Measurements from ENCODE around the gene ACTL6A.
A peak's percentile ranks its signal among the peaks of the same experiment; 100 is the strongest.

ACTL6A gene

DNA sequence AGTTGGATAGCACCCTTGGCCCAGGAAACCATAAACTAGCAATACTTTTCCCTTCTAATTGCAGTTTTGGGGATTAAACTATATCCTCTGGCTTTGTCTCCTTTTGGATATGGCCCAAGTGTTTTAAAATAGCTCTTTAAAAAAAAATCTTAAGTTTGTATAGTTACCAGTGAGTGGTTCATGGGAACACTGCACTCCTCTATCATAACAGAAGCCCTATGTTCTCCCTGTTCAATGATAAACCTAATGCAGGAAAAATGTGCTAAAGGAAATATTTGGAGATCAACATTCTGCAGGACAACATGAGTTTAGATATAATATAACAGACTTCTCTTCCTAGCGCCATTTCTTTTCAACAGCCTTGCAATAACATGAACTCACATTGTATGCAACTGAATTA, 28.6 kb downstream of the ACTL6A start:
- no peak for DNase-seq

GRCh38 chr3:179599531-179599930, 36.8 kb downstream of the ACTL6A start:
- DNase-seq = no peak

GRCh38 chr3:179603321-179603720, 40.6 kb downstream of the ACTL6A start:
- DNase-seq = no peak

GRCh38 chr3:179603831-179604230, 41.1 kb downstream of the ACTL6A start:
- DNase-seq = no peak

GRCh38 chr3:179604321-179605078, 41.8 kb downstream of the ACTL6A start, which contains the start of the genes MRPL47 and NDUFB5:
Gene MRPL47, minus strand, starts transcription at chr3:179604638. Its CDS starts 14 bp downstream, at chr3:179604624.
Gene NDUFB5, plus strand, starts transcription at chr3:179604794. Its CDS starts 22 bp downstream, at chr3:179604816.
- peak; percentile 98 for DNase-seq

- DNase-seq = no peak
These were observed 43.9 kb downstream of the ACTL6A start for GRCh38 chr3:179606534-179607085.

- DNase-seq = peak; percentile 4
These were observed 46.4 kb downstream of the ACTL6A start for GRCh38 chr3:179608931-179609720.

- DNase-seq = no peak
These were observed 47.3 kb downstream of the ACTL6A start for GRCh38 chr3:179610066-179610465.

DNA sequence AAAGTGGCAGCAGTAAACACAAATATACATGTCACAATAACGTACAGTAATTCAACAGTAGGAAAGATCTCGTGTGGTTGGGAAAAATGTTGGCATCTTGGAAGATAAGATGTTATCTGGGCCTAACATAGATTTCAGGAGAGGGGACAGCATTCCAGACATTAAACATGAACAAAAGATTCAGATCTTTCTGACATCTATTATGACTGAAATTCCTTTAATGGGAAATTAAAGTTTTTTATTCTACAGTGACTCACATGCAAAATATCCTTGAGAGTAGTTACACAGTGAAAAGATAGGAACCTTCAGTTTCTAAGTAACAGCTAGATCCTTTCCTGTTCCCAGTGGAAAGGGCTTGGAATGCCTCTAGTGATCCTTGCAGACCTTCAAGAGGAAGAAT, 51.1 kb downstream of the ACTL6A start:
- no peak for DNase-seq

DNA sequence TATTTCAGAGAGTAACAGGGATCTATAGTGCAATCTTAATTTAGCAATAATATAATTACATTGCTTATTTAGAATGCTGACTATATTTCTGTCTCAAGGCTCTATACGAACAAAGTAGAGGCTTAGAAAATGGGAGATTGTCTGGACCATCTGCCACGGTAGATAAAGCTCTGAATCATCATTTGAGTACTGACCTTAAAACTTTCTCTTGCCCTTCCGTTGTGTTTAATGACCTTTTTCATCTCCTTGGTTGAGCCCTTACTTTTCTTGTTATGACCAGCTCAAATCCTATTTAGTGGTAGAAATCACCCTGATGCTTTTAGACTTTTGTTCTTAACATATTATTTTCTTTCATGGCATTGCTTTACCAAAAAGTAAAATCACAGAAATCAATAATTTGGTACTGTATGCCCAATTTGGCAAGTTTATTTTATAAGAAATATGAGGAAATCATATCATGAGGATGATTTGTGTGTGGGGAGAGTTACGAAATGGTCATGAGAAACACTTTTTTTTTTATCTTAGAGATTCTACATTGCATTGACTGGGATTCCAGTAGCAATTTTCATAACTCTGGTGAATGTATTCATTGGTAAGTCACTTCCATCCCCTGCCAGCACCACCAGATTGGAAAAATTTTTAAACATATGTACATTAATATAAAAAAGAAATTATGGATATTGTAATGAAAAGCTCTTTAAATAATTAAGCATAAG, 52.9 kb downstream of the ACTL6A start:
- DNase-seq = no peak

GRCh38 chr3:179622023-179622422, 59.3 kb downstream of the ACTL6A start:
- DNase-seq = no peak

- no peak for DNase-seq
These were observed 61.7 kb downstream of the ACTL6A start for GRCh38 chr3:179624451-179624850.

- no peak for DNase-seq
These were observed 68.2 kb downstream of the ACTL6A start for GRCh38 chr3:179630753-179631451.
